Thyroid gland (tissue), 4 donors: ENCODE data around the gene RARG. TPM values are rescaled to one million over a fixed set of nuclear protein-coding genes. Genes with fewer than 3 reads are reported as not detected.
"Not testable (repeated sequence)": the region's sequence is repeated elsewhere in the genome, so short reads cannot be mapped to it uniquely, and the experiment has no call there.

Experiments
- DNase-seq, 2 donors: peaks; one replicate each; pipeline ENCODE4 v3.0.0-alpha.2; 2019
- H3K27ac ChIP-seq, 3 donors: fragments of 200-600 bp; sonication (generic); 1 replicate in 2 of 3; 2 replicates in 1 of 3; pipeline ENCODE4 v1.5.1; 2016 to 2019; ENCODE audit warnings: mild to moderate bottlenecking in 1 of 3, moderate library complexity in 1 of 3
- H3K27me3 ChIP-seq: fragments of 200-600 bp; sonication (generic); one replicate; pipeline ENCODE4 v1.5.1; 2019
- H3K36me3 ChIP-seq, 2 donors: fragments of 200-600 bp; sonication (generic); one replicate each; pipeline ENCODE4 v1.5.1; 2016 to 2019
- H3K4me1 ChIP-seq, 2 donors: fragments of 200-600 bp; sonication (generic); one replicate each; pipeline ENCODE4 v1.5.1; 2017 to 2019
- H3K4me3 ChIP-seq, 3 donors: fragments of 200-600 bp; sonication (generic); replicated peaks in 1 of 3; 1 replicate in 2 of 3; 2 replicates in 1 of 3; pipeline ENCODE4 v1.5.1; 2016; ENCODE audit warnings: mild to moderate bottlenecking in 1 of 3
- H3K9me3 ChIP-seq: fragments of 200-600 bp; sonication (generic); one replicate; pipeline ENCODE4 v1.5.1; 2017
- POLR2A ChIP-seq, 2 donors: fragments of 450-650 bp; IDR thresholded peaks; one replicate each; pipeline ENCODE4 v1.6.1; 2017; ENCODE audit warnings: antibody characterized with exemption in 2 of 2, mild to moderate bottlenecking in 2 of 2, moderate library complexity in 1 of 2
- WGBS, 2 donors: methylation state at CpG; one replicate each; pipeline ENCODE4 v1.1.5; 2017; 5-methylcytosine and 5-hydroxymethylcytosine counted together
- intact Hi-C: fragments of 100-400 bp; cut with DNase I; formaldehyde crosslinking; loops from one replicate; pipeline ENCODE4 v1.15.1; 2023
- total RNA-seq, 4 donors: library from RNA; depleted of rRNA; stranded (reverse); fragments of >200 nt; gene quantifications; one replicate each; pipeline ENCODE4 v1.2.3, GENCODE V29; 2016
- TF ChIP-seq, protein P1 (sequence below), 6 experiments: fragments of 200-600 bp in 3 of 6; fragments of 450-650 bp in 3 of 6; sonication (generic) in 3 of 6; IDR thresholded peaks; one replicate each; pipeline ENCODE4 v1.5.1; 2016 to 2019; ENCODE audit warnings: antibody characterized with exemption in 6 of 6, mild to moderate bottlenecking in 2 of 6, inconsistent platforms in 1 of 6, moderate library complexity in 1 of 6

The RARG gene
- total RNA-seq, 4 donors from 2014 or later: 13.6 to 27.7 (median 23.8) TPM

- Histone ChIP-seq H3K4me3 (no peak overlapping the region), H3K27ac (no peak overlapping the region), H3K27me3 (no peaks in the 10 kb centered on the region), H3K36me3 (peaks cover 29 to 33% of the 10 kb centered on the region in 2 donors), H3K4me1 (no peaks in the 10 kb centered on the region), H3K9me3 (no peaks in the 10 kb centered on the region)
- TF ChIP-seq POLR2A (IDR thresholded peaks at IDR 0.05): no peak
- TF ChIP-seq, protein P1, sequence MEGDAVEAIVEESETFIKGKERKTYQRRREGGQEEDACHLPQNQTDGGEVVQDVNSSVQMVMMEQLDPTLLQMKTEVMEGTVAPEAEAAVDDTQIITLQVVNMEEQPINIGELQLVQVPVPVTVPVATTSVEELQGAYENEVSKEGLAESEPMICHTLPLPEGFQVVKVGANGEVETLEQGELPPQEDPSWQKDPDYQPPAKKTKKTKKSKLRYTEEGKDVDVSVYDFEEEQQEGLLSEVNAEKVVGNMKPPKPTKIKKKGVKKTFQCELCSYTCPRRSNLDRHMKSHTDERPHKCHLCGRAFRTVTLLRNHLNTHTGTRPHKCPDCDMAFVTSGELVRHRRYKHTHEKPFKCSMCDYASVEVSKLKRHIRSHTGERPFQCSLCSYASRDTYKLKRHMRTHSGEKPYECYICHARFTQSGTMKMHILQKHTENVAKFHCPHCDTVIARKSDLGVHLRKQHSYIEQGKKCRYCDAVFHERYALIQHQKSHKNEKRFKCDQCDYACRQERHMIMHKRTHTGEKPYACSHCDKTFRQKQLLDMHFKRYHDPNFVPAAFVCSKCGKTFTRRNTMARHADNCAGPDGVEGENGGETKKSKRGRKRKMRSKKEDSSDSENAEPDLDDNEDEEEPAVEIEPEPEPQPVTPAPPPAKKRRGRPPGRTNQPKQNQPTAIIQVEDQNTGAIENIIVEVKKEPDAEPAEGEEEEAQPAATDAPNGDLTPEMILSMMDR (IDR thresholded peaks at IDR 0.05): no peak
- 70% methylated on average over 7 of the region's 7 CpGs for WGBS, 2 donors
- intact Hi-C loops: no loop called here
- no peak for DNase-seq
These were observed 23.0 kb downstream of the RARG start for GRCh38 chr12:53208877-53209463.

GRCh38 chr12:53208435-53208834 is 23.6 kb downstream of the RARG start:
- intact Hi-C loops: no loop called here
- Histone ChIP-seq H3K9me3 (no peaks in the 10 kb centered on the region), H3K27ac (no peak overlapping the region), H3K4me3 (no peak overlapping the region), H3K36me3 (peaks cover 29% of the 10 kb centered on the region in 2 donors), H3K4me1 (no peaks in the 10 kb centered on the region), H3K27me3 (no peaks in the 10 kb centered on the region)
- no peak for DNase-seq
- TF ChIP-seq, protein P1 (IDR thresholded peaks at IDR 0.05): no peak
- no peak for TF ChIP-seq POLR2A (IDR thresholded peaks at IDR 0.05)
- 53 to 59% methylated on average over 2 of the region's 2 CpGs for WGBS, 2 donors

- WGBS, 2 donors: 53 to 70% methylated on average over 5 of the region's 5 CpGs
- DNase-seq: no peak
- Histone ChIP-seq H3K4me3 (no peak within 1 kb of the TSS), H3K4me1 (no peaks in the 10 kb centered on the region), H3K27me3 (no peaks in the 10 kb centered on the region), H3K36me3 (peaks cover 19% of the 10 kb centered on the region in 2 donors), H3K9me3 (no peaks in the 10 kb centered on the region), H3K27ac (no peak within 1 kb of the TSS)
- TF ChIP-seq POLR2A (IDR thresholded peaks at IDR 0.05): no peak
- TF ChIP-seq, protein P1 (IDR thresholded peaks at IDR 0.05): no peak
- intact Hi-C loops: no loop called here
These were observed 25.0 kb downstream of the RARG start, which contains the start of gene ITGB7 for GRCh38 chr12:53207042-53207441. Gene ITGB7, minus strand, starts transcription at chr12:53207251. Its CDS starts 6,808 bp downstream, at chr12:53200443.

DNA sequence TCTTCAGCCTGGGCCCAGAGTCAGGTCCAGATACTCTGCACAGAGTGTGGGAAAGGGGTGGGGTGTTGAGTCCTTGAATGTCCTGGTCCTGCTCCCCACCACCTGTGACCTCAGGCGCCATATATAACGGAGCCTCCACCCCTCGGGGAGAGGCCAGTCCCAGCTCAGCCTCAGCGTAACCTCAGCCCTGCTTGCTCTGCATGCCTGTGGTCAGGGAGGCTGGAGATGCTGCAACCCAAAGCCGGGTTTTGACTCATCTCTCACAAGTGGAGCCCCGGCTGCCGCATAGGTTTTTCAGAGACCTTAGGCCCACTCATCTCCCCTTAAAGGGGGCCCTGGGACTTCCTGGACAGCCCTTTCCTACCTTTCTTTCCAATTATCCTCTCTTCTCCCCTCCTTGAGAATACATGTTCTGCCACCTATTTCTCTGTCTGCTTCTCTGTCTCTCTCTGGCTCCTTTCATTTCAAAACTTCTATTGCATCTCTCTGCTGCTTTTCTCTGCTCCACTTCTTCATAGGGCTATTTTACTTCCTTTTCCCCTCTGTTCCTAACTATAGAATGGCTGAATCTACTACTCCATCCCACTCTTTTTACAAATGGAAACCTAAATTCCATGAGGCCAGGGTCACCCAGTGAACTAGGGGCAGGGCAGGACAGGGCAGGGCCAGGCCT is 26.1 kb downstream of the RARG start:
- TF ChIP-seq, protein P1 (IDR thresholded peaks at IDR 0.05): no peak
- no peak for TF ChIP-seq POLR2A (IDR thresholded peaks at IDR 0.05)
- no peaks in the 10 kb centered on the region for H3K27me3 ChIP-seq
- WGBS, 2 donors: 67% methylated on average over 6 to 7 of the region's 7 CpGs
- peaks cover 7 to 10% of the 10 kb centered on the region in 2 donors for H3K36me3 ChIP-seq
- no peak overlapping the region for H3K4me3 ChIP-seq
- no peak for DNase-seq
- no peaks in the 10 kb centered on the region for H3K9me3 ChIP-seq
- no peaks in the 10 kb centered on the region for H3K4me1 ChIP-seq
- intact Hi-C loops: no loop called here
- no peak overlapping the region for H3K27ac ChIP-seq

DNA sequence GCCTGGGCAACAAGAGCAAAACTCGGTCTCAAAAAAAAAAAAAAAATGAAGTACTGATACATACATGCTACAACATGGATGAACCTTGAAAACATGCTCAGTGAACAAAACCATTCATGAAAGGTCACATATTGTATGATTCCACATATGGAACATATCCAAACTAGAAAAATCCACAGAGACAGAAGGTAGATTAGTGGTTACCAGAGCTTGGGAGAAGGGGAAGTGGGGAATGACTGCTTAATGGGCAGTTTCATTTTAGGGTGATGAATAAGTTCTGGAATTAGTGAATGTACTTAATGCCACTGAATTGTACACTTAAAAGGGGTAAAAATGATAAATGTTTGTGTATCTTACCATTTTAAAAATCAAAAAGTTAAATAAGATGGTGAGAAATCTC is 27.7 kb downstream of the RARG start:
- intact Hi-C loops: no loop called here
- no peak overlapping the region for H3K4me3 ChIP-seq

GRCh38 chr12:53202316-53202715 is 29.7 kb downstream of the RARG start:
- intact Hi-C loops, DNase-seq: not testable (repeated sequence)
- 83 to 91% methylated on average over 6 to 7 of the region's 7 CpGs for WGBS, 2 donors

More for the DNA sequence above, 27.7 kb downstream of the RARG start:
- 86 to 95% methylated on average over 1 of the region's 1 CpG for WGBS, 2 donors
- no peaks in the 10 kb centered on the region for H3K9me3 ChIP-seq
- no peaks in the 10 kb centered on the region for H3K27me3 ChIP-seq
- TF ChIP-seq, protein P1 (IDR thresholded peaks at IDR 0.05): no peak
- TF ChIP-seq POLR2A (IDR thresholded peaks at IDR 0.05): no peak
- H3K27ac ChIP-seq: no peak overlapping the region
- no peaks in the 10 kb centered on the region for H3K4me1 ChIP-seq
- DNase-seq: no peak
- no peaks in the 10 kb centered on the region for H3K36me3 ChIP-seq

More at GRCh38 chr12:53202316-53202715, 29.7 kb downstream of the RARG start:
- H3K36me3 ChIP-seq, H3K4me3 ChIP-seq, H3K27ac ChIP-seq, H3K27me3 ChIP-seq, H3K9me3 ChIP-seq, H3K4me1 ChIP-seq: not testable (repeated sequence)
